CD4-positive, alpha-beta T cell (primary cell): ENCODE measurements around the gene HSD17B4. TPM values are rescaled to one million over a fixed set of nuclear protein-coding genes. Genes with fewer than 3 reads are reported as not detected.
"Not testable (repeated sequence)": the region's sequence is repeated elsewhere in the genome, so short reads cannot be mapped to it uniquely, and the experiment has no call there.

Source experiments
- ATAC-seq: fragments of 200-7000 bp; cut with Tn5 transposase; one replicate; pipeline ENCODE4 v1.10.0; 2022; ENCODE audit warnings: mild to moderate bottlenecking; ENCODE audit not compliant: poor library complexity
- CTCF ChIA-PET: fragments of 350-600 bp; sonication (Branson Sonifier 250); formaldehyde crosslinking; loops from one replicate; lab custom pipeline; 2021; ENCODE audit warnings: antibody characterized with exemption, inconsistent platforms; lab: Charles Lee
- POLR2A ChIA-PET: fragments of 350-600 bp; sonication (Branson Sonifier 250); formaldehyde crosslinking; loops from one replicate; lab custom pipeline; 2021; ENCODE audit warnings: antibody characterized with exemption, inconsistent platforms; lab: Charles Lee
- DNase-seq, 14 experiments: peaks; one replicate each; pipeline ENCODE4 v3.0.0-alpha.2; 2013 to 2020; ENCODE audit warnings: mixed read lengths in 2 of 14
- H3K27ac ChIP-seq, 2 donors: one replicate each; pipeline versions ENCODE4 v1.5.1 to v1.7.0; 2013; ENCODE audit warnings: low read length in 2 of 2, low read depth in 1 of 2, mild to moderate bottlenecking in 1 of 2
- H3K27me3 ChIP-seq, 2 experiments: 1 replicate in 1 of 2; 2 replicates in 1 of 2; pipeline versions ENCODE4 v1.6.1 to v1.7.0; 2013; ENCODE audit warnings: low read length in 2 of 2, control low read depth in 1 of 2, mild to moderate bottlenecking in 1 of 2, moderate library complexity in 1 of 2; ENCODE audit not compliant: insufficient read depth in 2 of 2, control insufficient read depth in 1 of 2
- H3K36me3 ChIP-seq: one replicate; pipeline ENCODE4 v1.6.1; 2013; ENCODE audit warnings: low read length, control low read depth; ENCODE audit not compliant: insufficient read depth
- H3K4me1 ChIP-seq: one replicate; pipeline ENCODE4 v1.6.1; 2013; ENCODE audit warnings: low read length, control low read depth; ENCODE audit not compliant: insufficient read depth
- H3K4me3 ChIP-seq: one replicate; pipeline ENCODE4 v1.5.1; 2013; ENCODE audit warnings: mild to moderate bottlenecking, low read length, moderate library complexity
- H3K9me3 ChIP-seq, 2 experiments: 1 replicate in 1 of 2; 2 replicates in 1 of 2; pipeline versions ENCODE4 v1.6.1 to v1.7.0; 2013; ENCODE audit warnings: low read length in 2 of 2, mild to moderate bottlenecking in 2 of 2, control low read depth in 1 of 2, moderate library complexity in 1 of 2; ENCODE audit not compliant: control insufficient read depth in 1 of 2, insufficient read depth in 1 of 2
- H3K27ac Mint-ChIP-seq: one replicate; pipeline ENCODE4 v1.8.0; 2020; ENCODE audit warnings: mixed read lengths
- H3K27me3 Mint-ChIP-seq: one replicate; pipeline ENCODE4 v1.8.0; 2021; ENCODE audit warnings: mixed read lengths
- H3K36me3 Mint-ChIP-seq: one replicate; pipeline ENCODE4 v1.8.0; 2021; ENCODE audit warnings: low read depth, mixed read lengths
- H3K4me1 Mint-ChIP-seq: one replicate; pipeline ENCODE4 v1.8.0; 2021; ENCODE audit warnings: low read depth, mixed read lengths
- H3K4me3 Mint-ChIP-seq: one replicate; pipeline ENCODE4 v1.8.0; 2020; ENCODE audit warnings: mild to moderate bottlenecking, mixed read lengths
- H3K9me3 Mint-ChIP-seq: one replicate; pipeline ENCODE4 v1.8.0; 2020; ENCODE audit warnings: mixed read lengths
- CTCF ChIP-seq: fragments of 200-600 bp; IDR thresholded peaks from one replicate; pipeline ENCODE4 v1.8.0; 2022; ENCODE audit warnings: antibody characterized with exemption, mild to moderate bottlenecking
- intact Hi-C, 2 experiments: fragments of 100-400 bp; cut with DNase I in 1 of 2; cut with micrococcal nuclease in 1 of 2; formaldehyde crosslinking; loops; one replicate each; pipeline versions ENCODE4 v1.15.1 to v1.9.0; 2023 to 2025; cut with DNase I, micrococcal nuclease
- total RNA-seq, 174 experiments: library from RNA in 2 of 174; stranded (reverse) in 2 of 174; gene quantifications; one replicate each; pipeline ENCODE4 v1.2.3 and lab custom pipeline; 2021 to 2026

Gene HSD17B4
- total RNA-seq, 2 experiments from 2014 or later: 11.9 to 13.1 TPM

GRCh38 chr5:119427060-119427459 is 25.2 kb upstream of the HSD17B4 start:
- no peak overlapping the region for H3K4me3 Mint-ChIP-seq
- CTCF ChIA-PET: no interaction called here

GRCh38 chr5:119427596-119427995 is 24.7 kb upstream of the HSD17B4 start:
- H3K36me3 Mint-ChIP-seq, DNase-seq, H3K9me3 ChIP-seq, H3K4me1 ChIP-seq, H3K4me3 ChIP-seq, H3K4me3 Mint-ChIP-seq, H3K27ac Mint-ChIP-seq, H3K27me3 Mint-ChIP-seq, H3K9me3 Mint-ChIP-seq, ATAC-seq, POLR2A ChIA-PET, H3K27me3 ChIP-seq, CTCF ChIA-PET, H3K4me1 Mint-ChIP-seq, intact Hi-C loops, H3K27ac ChIP-seq, H3K36me3 ChIP-seq: not testable (repeated sequence)

More at GRCh38 chr5:119427060-119427459, 25.2 kb upstream of the HSD17B4 start:
- no peaks in the 10 kb centered on the region for H3K4me1 ChIP-seq
- no peak for TF ChIP-seq CTCF
- no peaks in the 10 kb centered on the region for H3K27me3 ChIP-seq
- no peak overlapping the region for H3K4me3 ChIP-seq
- Mint-ChIP-seq H3K36me3 (no peaks in the 10 kb centered on the region), H3K27me3 (no peaks in the 10 kb centered on the region), H3K9me3 (no peaks in the 10 kb centered on the region), H3K27ac (no peak overlapping the region), H3K4me1 (no peaks in the 10 kb centered on the region)
- no peak overlapping the region for H3K27ac ChIP-seq
- H3K9me3 ChIP-seq: no peaks in the 10 kb centered on the region
- no peak for DNase-seq
- intact Hi-C loops: no loop called here
- ATAC-seq: no peak
- POLR2A ChIA-PET: no interaction called here
- H3K36me3 ChIP-seq: no peaks in the 10 kb centered on the region

- H3K27me3 ChIP-seq, intact Hi-C loops, POLR2A ChIA-PET, H3K27ac ChIP-seq, H3K27ac Mint-ChIP-seq, H3K4me1 ChIP-seq, H3K27me3 Mint-ChIP-seq, H3K9me3 ChIP-seq, H3K4me3 ChIP-seq, ATAC-seq, H3K36me3 Mint-ChIP-seq, CTCF ChIA-PET, H3K4me1 Mint-ChIP-seq, H3K9me3 Mint-ChIP-seq, H3K4me3 Mint-ChIP-seq, H3K36me3 ChIP-seq, DNase-seq: not testable (repeated sequence)
Measured at GRCh38 chr5:119428166-119428565, 24.1 kb upstream of the HSD17B4 start.

GRCh38 chr5:119428574-119428973 is 23.7 kb upstream of the HSD17B4 start:
- H3K27ac ChIP-seq, H3K27me3 ChIP-seq, CTCF ChIA-PET, DNase-seq, H3K9me3 ChIP-seq, ATAC-seq, H3K4me3 ChIP-seq, H3K27ac Mint-ChIP-seq, intact Hi-C loops, H3K4me1 Mint-ChIP-seq, H3K9me3 Mint-ChIP-seq, H3K36me3 ChIP-seq, H3K27me3 Mint-ChIP-seq, H3K4me3 Mint-ChIP-seq, POLR2A ChIA-PET, H3K36me3 Mint-ChIP-seq, H3K4me1 ChIP-seq: not testable (repeated sequence)

- H3K4me1 Mint-ChIP-seq, H3K4me1 ChIP-seq, H3K9me3 Mint-ChIP-seq, H3K27ac Mint-ChIP-seq, H3K27ac ChIP-seq, intact Hi-C loops, H3K4me3 Mint-ChIP-seq, H3K4me3 ChIP-seq, H3K36me3 Mint-ChIP-seq, H3K27me3 ChIP-seq, H3K36me3 ChIP-seq, POLR2A ChIA-PET, H3K9me3 ChIP-seq, CTCF ChIA-PET, DNase-seq, ATAC-seq: not testable (repeated sequence)
- H3K27me3 Mint-ChIP-seq: peaks cover 27% of the 10 kb centered on the region
Measured at GRCh38 chr5:119432674-119433237, 19.5 kb upstream of the HSD17B4 start.
